Measurements from ENCODE around the gene EIF2B2.

DNA sequence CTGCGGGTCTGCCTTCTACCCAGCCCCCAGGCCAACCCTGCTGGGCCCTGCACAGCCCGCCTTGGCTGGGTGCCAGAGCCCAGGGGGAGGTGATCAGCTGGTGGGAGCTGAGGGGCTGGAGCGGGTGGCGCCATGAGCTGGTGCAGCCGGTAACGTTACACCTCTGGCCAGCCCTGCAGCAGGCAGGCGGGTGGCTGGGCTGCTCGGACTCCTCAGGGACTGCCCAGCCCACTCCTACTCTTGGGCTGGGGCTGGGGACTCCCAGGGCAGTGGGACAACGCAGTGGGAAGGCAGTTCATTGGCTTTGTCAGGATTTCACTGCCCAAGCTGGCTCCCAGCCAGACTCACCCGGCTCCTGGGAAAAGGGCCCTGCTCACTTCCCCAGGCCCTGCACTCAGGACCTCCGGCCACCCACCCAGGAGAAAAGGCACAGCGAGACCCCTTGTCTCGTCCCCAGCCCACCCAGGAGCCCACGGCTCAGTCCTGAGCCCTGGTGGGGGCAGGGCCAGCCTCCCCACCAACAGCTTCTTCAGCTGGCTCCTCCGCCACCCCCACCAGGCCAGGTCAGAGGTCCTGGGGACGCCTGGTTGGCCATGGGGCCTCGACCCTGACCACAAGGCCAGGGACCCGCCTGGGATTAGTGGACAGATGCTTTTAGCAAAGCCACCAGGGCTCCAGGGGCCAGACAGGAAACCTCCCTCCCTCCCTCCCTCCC is 48.3 kb upstream of the EIF2B2 start:
- no peak for TF ChIP-seq POLR2A (IDR thresholded peaks at IDR 0.05; ENCODE audit: low read depth, low read length)
- no peak for TF ChIP-seq TAF1 (IDR thresholded peaks at IDR 0.05; ENCODE audit: low read depth, low read length)
